GM12864 (cell line): Measurements from ENCODE around the gene NGDN.

Source experiments
- DNase-seq: peaks from one replicate; pipeline ENCODE4 v3.0.0-alpha.2; 2011; ENCODE audit warnings: low read depth
- H3K4me3 ChIP-seq: 2 replicates; pipeline ENCODE4 v1.5.1; 2011; ENCODE audit warnings: mild to moderate bottlenecking, low read depth, low read length, control low read depth
- CTCF ChIP-seq: IDR thresholded peaks from 2 replicates; pipeline ENCODE4 v1.5.1; 2011; ENCODE audit warnings: low read depth, mild to moderate bottlenecking, moderate library complexity, low read length, control low read depth, inconsistent platforms; ENCODE audit errors: missing control alignments

The NGDN gene

GRCh38 chr14:23441076-23441475 lies 28.4 kb upstream of the NGDN start:
- TF ChIP-seq CTCF = no peak
- H3K4me3 ChIP-seq = no peak overlapping the region
- DNase-seq = no peak

GRCh38 chr14:23442721-23443356 lies 26.7 kb upstream of the NGDN start:
- H3K4me3 ChIP-seq = no peak overlapping the region
- DNase-seq = no peak
- no peak for TF ChIP-seq CTCF

- no peak for TF ChIP-seq CTCF
- H3K4me3 ChIP-seq = no peak overlapping the region
- no peak for DNase-seq
These were observed 26.1 kb upstream of the NGDN start for GRCh38 chr14:23443411-23443812.

GRCh38 chr14:23443881-23444280 lies 25.6 kb upstream of the NGDN start:
- DNase-seq = no peak
- TF ChIP-seq CTCF = no peak
- no peak overlapping the region for H3K4me3 ChIP-seq

- no peak overlapping the region for H3K4me3 ChIP-seq
- DNase-seq = no peak
- TF ChIP-seq CTCF = no peak
These were observed 25.2 kb upstream of the NGDN start for GRCh38 chr14:23444314-23444713.

- TF ChIP-seq CTCF = no peak
- DNase-seq = no peak
These were observed 23.7 kb upstream of the NGDN start for GRCh38 chr14:23445773-23446172.

GRCh38 chr14:23446291-23446851 lies 23.1 kb upstream of the NGDN start:
- no peak for DNase-seq
- no peak for TF ChIP-seq CTCF
- no peak overlapping the region for H3K4me3 ChIP-seq

More at GRCh38 chr14:23445773-23446172, 23.7 kb upstream of the NGDN start:
- no peak overlapping the region for H3K4me3 ChIP-seq
